Cardiac fibroblast (primary cell): ENCODE measurements around the gene MRPS27.
A peak's percentile ranks its signal among the peaks of the same experiment; 100 is the strongest.

Source experiments
- DNase-seq, 2 donors: peaks; one replicate each; pipeline versions ENCODE4 v3.0.0 to v3.0.0-alpha.2; 2010; ENCODE audit warnings: low read depth in 2 of 2
- H3K4me3 ChIP-seq, 2 donors: replicated peaks in 1 of 2; 1 replicate in 1 of 2; 2 replicates in 1 of 2; pipeline ENCODE4 v1.5.1; 2011; ENCODE audit warnings: low read depth in 2 of 2, low read length in 2 of 2, mild to moderate bottlenecking in 2 of 2, moderate library complexity in 1 of 2
- TF ChIP-seq, protein P1 (sequence below): IDR thresholded peaks from one replicate; pipeline ENCODE4 v1.5.1; 2011; ENCODE audit warnings: low read depth, mild to moderate bottlenecking, low read length, inconsistent platforms

Gene MRPS27

DNA sequence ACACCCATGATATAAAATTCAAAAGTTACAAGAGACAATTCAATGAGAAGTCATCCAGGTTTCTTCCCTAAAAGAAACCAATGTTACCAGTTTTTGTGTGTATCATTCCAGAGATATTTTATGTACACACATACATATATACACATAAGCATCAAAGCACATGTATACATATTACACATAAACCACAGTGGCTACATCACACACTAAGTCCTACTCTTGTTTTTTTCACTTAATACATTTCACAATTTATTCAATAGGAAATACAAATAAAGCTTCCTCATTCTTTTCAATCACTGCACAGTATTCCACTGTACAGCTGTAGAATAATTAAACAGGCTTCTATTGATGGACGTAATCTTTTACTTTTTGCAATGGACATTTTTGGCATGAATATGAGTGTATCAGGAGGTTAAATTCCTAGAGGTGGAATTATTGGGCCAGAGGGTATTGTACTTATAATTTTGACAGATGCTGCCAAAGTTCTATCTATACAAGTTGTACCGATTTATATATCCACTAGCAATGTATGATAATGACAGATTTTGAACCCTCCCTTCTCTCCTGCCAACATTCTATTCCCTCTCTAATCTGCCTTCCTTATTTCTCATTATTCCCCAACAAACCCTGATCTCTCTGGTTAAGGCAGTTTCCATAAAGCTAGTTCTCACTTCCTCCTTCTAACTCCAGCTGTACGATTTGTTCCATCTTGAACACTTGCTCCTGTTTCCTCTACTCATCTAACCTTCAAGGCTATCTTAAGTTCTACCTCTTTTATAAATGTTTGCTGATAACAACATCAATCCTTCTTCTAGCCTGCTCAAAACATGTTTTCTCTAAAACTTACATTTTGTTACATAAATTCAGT lies 35.2 kb downstream of the MRPS27 start:
- TF ChIP-seq, protein P1, sequence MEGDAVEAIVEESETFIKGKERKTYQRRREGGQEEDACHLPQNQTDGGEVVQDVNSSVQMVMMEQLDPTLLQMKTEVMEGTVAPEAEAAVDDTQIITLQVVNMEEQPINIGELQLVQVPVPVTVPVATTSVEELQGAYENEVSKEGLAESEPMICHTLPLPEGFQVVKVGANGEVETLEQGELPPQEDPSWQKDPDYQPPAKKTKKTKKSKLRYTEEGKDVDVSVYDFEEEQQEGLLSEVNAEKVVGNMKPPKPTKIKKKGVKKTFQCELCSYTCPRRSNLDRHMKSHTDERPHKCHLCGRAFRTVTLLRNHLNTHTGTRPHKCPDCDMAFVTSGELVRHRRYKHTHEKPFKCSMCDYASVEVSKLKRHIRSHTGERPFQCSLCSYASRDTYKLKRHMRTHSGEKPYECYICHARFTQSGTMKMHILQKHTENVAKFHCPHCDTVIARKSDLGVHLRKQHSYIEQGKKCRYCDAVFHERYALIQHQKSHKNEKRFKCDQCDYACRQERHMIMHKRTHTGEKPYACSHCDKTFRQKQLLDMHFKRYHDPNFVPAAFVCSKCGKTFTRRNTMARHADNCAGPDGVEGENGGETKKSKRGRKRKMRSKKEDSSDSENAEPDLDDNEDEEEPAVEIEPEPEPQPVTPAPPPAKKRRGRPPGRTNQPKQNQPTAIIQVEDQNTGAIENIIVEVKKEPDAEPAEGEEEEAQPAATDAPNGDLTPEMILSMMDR: no peak
- no peak for DNase-seq
- no peak overlapping the region for H3K4me3 ChIP-seq

GRCh38 chr5:72283358-72283757 lies 36.7 kb downstream of the MRPS27 start:
- H3K4me3 ChIP-seq: no peak overlapping the region
- DNase-seq: peak in 1 of 2 donors; percentile 50
- TF ChIP-seq, protein P1: no peak

DNA sequence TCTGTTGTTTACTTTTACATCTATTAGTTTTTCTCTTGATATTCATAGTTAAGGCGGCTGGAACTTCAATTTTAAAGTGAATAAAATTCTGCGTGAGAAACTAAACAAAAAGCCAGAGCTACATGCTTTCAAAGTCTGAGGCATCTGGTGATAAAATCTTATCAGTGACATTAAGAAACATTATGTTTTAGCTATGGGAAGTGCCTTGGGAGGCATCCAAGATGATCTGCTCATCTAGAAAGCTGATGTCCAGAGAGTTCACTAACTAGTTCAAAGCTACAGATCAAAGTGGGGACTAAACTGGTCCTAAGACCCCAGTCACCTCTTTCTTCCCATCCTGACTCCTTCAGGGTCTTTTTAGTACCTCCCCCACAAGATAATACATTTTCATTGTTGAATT lies 37.2 kb downstream of the MRPS27 start:
- DNase-seq: peak; percentile 51 to 53
- TF ChIP-seq, protein P1: no peak
- H3K4me3 ChIP-seq: no peak overlapping the region

DNA sequence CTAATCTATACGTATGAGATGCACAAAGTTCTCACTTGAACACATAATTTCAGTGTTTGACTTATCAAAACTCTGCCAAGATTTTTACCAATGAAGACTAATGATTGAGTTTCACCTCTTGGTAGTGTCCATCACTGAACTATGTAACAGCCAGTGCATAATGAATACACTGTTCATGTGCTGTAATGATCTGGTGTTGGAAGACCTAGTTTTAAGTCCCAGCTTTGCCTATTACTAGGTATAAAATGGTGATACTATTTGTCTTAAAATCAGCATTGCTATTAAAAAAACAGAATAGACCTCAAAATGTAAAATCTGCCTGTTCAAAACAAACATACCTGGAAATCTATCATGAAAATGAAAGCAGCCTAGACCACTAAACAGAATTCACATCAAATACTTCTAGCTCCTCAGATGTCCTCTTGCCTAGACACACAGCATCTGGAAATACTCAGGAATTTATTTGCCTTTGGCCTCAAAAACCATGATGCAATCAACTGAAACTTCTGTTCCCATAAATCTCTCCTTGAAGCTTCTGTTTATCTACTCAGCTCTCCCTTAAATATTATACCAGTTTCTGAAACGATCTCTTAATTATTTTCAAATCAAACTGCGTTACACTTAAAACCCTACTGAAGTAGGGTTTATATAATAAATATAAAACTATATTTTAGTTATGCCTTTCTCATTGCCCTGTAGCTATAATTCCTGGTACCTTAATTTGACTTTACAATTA lies 38.1 kb downstream of the MRPS27 start:
- TF ChIP-seq, protein P1: no peak
- H3K4me3 ChIP-seq: no peak overlapping the region
- DNase-seq: peak; percentile 88 to 90

DNA sequence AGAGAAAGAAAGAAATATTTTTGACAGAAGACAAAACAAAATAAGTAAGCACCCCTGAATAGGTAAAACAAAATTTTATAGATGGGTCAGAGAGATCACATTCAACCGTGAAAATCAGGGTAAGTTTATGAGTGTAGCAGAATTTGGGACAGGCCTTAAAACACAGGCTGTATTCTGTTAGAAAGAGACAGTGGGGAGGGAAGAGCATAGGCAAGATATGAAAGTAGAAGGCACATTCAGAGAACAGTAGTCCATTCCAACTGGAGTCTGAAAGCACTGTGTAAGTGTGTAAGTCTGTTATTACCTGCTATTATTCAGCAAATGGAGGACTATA lies 38.6 kb downstream of the MRPS27 start:
- no peak overlapping the region for H3K4me3 ChIP-seq
- TF ChIP-seq, protein P1: no peak
- DNase-seq: no peak

DNA sequence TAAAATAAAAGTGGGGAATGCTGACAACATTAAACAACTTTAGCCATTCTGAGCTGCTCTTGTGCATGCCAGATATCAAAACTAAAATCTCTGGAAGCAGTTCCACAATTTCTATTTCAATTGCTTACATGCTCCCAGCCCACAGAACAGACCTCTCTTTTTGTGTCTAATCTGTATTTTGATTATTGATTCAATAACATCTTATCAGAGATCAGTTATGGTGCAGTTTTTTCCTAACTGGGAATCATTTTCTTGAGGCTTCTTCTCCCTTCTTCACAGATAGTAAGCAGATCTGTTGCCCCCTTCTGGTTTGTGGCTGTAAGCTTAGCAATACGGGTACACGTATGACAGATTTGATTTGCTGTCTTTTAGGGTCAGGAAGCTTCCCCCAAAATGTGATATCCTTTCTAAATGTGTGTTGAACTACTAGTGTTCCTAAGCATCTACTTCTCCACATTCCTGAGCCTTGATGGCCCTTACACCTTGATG lies 39.4 kb downstream of the MRPS27 start:
- DNase-seq: peak; percentile 70 to 77

More for the DNA sequence above, 39.4 kb downstream of the MRPS27 start:
- TF ChIP-seq, protein P1: peak; percentile 67
- no peak overlapping the region for H3K4me3 ChIP-seq
